ENCODE measurements around the gene ANKRD27. TPM values are rescaled to one million over a fixed set of nuclear protein-coding genes. Genes with fewer than 3 reads are reported as not detected.

ANKRD27 gene
- total and polyA plus RNA-seq, 11 donors, result 5.8 to 47.5 (median 17.9) TPM

DNA sequence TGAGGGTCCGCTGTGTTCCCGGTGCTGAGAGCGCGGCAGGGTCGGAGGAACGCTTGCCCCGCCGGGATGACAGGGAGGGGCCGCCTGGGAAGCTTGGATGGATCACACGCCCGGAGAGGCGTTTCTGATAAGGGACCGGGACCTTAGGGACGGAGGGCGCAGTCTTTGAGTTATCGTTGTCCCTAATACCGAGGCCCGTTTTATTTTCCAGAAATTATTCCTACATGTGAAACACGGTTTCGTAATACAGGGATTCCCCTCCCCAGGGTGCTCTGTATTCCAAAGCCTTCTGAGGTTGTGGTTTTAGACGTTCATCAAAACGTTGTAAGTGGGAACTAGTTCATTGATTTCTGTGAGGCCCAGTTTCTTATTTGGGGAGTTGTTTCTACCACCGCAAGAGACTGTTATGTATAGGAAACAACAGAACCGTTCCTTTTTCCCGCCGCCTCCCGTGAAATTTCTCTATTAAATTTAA, 93.2 kb downstream of the ANKRD27 start:
- 5 to 9% (median 8%) methylated on average over 24 to 27 of the region's 27 CpGs for WGBS, 4 donors
- intact Hi-C loops (cut with DNase I), result loop anchor here in 3 of 10 donors (2.0 to 10.0 kb wide), 5 partner anchors 17 to 237 kb away; partner anchors contain the start of genes ZNF507 (in 2 of the 3), ANKRD27 (in 1 of the 3) and RGS9BP (in 1 of the 3)
- ATAC-seq (peak in 3 of 4 donors; percentile 3 to 34 (median 12)), DNase-seq (peak in 4 of 5 donors; percentile 15 to 46 (median 40))
- H3K27me3 ChIP-seq, result no peaks in the 10 kb centered on the region
- peaks cover 0 to 18% (median 11%) of the 10 kb centered on the region in 12 donors for H3K4me1 ChIP-seq
- H3K27ac ChIP-seq, result peak overlapping the region in 11 of 12 donors; percentile 83 to 94 (median 90)
- H3K9me3 ChIP-seq, result no peaks in the 10 kb centered on the region
- peak overlapping the region; percentile 74 to 94 (median 86) for H3K4me3 ChIP-seq
- TF ChIP-seq CTCF (IDR thresholded peaks at IDR 0.05) (no peak), POLR2A (IDR thresholded peaks at IDR 0.05) (no peak)
- peaks cover 0 to 44% (median 32%) of the 10 kb centered on the region in 9 donors for H3K36me3 ChIP-seq

GRCh38 chr19:32580901-32581704, 93.9 kb downstream of the ANKRD27 start, which contains the start of gene PDCD5:
Gene PDCD5 (plus strand): TSS chr19:32581190. CDS start chr19:32581262, 72 bp downstream.
- TF ChIP-seq POLR2A (IDR thresholded peaks at IDR 0.05), result peak in 1 of 2 donors; percentile 90
- no peak for TF ChIP-seq CTCF (IDR thresholded peaks at IDR 0.05)
- Histone ChIP-seq H3K9me3 (no peaks in the 10 kb centered on the region), H3K36me3 (peaks cover 0 to 38% (median 25%) of the 10 kb centered on the region in 9 donors), H3K4me3 (peak within 1 kb of the TSS; percentile 74 to 94 (median 86)), H3K27ac (peak within 1 kb of the TSS; percentile 60 to 94 (median 90)), H3K27me3 (no peaks in the 10 kb centered on the region), H3K4me1 (peaks cover 0 to 18% (median 11%) of the 10 kb centered on the region in 12 donors)
- DNase-seq (peak; percentile 96 to 98 (median 97)), ATAC-seq (peak; percentile 96 to 99 (median 98))
- intact Hi-C loops (cut with DNase I), result loop anchor here in 3 of 10 donors (2.0 to 10.0 kb wide), 5 partner anchors 18 to 236 kb away; partner anchors contain the start of genes ZNF507 (in 2 of the 3), ANKRD27 (in 1 of the 3) and RGS9BP (in 1 of the 3)
- 0 to 1% (median 0%) methylated on average over 24 to 81 of the region's 81 CpGs for WGBS, 4 donors

DNA sequence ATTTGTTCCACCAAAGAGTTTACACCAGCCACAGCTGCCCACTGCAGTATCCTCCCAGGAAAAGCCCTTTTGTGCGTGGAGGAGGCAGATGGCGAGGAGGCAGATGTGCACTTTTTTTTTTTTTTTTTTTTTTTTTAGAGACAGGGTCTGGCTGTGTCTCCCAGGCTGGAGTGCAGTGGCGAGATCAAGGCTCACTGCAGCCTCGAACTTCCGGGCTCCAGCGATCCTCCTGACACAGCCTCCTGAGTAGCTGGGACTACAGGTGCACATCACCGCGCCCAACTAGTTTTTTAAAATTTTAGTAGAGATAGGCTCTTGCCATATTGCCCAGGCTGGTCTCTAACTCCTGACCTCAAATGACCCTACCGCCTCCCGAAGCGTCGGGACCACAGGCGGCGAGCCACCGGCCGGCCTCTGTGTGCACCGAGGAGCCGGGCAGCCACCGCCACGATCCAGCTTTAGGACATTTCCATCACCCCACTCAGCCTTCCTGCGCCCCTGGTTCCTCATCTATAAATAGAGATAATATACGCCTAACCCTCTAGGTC, 94.6 kb downstream of the ANKRD27 start:
- 16 to 23% (median 20%) methylated on average over 22 of the region's 22 CpGs for WGBS, 4 donors
- DNase-seq (peak in 1 of 5 donors; percentile 20), ATAC-seq (peak; percentile 36 to 60 (median 39))
- H3K27me3 ChIP-seq, result no peaks in the 10 kb centered on the region
- TF ChIP-seq CTCF (IDR thresholded peaks at IDR 0.05) (no peak), POLR2A (IDR thresholded peaks at IDR 0.05) (no peak)
- peaks cover 0 to 18% (median 11%) of the 10 kb centered on the region in 12 donors for H3K4me1 ChIP-seq
- peak overlapping the region in 10 of 12 donors; percentile 83 to 94 (median 90) for H3K27ac ChIP-seq
- H3K4me3 ChIP-seq, result peak overlapping the region; percentile 74 to 94 (median 86)
- H3K36me3 ChIP-seq, result peaks cover 0 to 31% (median 19%) of the 10 kb centered on the region in 9 donors
- no peaks in the 10 kb centered on the region for H3K9me3 ChIP-seq
- intact Hi-C loops (cut with DNase I), result loop anchor here in 3 of 10 donors (2.0 to 10.0 kb wide), 5 partner anchors 18 to 236 kb away; partner anchors contain the start of genes ZNF507 (in 2 of the 3), ANKRD27 (in 1 of the 3) and RGS9BP (in 1 of the 3)

Measured in heart left ventricle (tissue), 16 donors.